NCI-H146 treated with DMSO at 0.1 percent for 48 hours (cell line): ENCODE data around the gene PIK3C2G.

Experiments
- DNase-seq: peaks from one replicate; lab custom pipeline; 2025; ENCODE audit not compliant: unreplicated experiment; lab: John Stamatoyannopoulos, UW

The PIK3C2G gene

DNA sequence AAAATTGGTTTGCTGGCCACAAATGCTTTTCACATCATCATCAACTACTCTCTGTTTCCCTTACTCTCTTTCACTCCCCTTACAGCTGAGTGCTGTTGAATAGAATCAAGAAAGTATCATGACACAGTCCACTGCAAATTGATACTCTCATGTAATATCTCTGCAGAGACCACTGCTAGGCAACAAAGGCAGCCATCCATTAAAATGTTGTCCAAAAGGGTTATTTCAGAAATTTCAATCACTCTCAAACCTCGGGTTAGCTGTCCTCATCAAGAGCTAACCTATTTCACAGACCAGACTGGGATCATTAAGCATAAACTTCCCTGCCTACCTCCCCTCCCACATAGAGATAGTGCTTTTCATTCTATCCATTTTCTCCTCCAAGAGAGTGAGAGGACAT lies 289.8 kb downstream of the PIK3C2G start:
- no peak for DNase-seq

DNA sequence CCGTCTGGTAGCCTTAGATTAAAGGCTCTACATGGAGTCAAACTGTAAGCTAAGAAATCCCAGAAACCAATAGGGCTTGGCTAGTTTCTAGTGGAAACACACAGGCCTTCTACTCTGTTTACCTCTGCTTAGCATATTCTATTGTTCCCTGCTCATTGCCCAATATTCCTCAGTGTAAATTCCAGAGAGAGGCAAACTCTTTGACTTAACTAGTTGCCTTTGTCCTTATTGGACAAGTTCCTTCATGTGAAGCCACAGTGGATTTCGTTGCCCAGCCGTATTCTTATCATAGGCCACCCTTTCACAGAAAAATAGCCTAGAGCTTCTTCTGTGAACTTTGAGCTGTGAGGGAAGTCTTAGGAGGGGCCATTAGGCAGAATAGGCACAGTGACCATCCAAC lies 290.4 kb downstream of the PIK3C2G start:
- no peak for DNase-seq

DNA sequence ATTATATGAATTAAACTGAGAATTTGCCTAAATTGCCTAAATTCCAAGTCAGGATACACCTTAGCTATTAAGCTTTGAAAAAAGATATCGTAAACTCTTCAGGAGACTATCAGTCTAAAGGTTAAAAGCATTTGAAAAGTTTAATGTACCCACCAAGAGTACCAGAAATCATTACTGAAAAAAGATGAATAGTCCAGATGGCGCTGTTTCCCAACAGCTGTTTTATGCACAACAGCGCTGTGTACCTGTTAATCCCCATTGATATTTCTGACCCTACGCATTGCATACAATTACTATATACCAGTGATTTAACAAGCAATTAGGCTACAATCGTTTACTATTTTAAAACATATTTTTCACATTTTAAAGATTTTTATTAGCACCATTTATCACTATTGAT lies 291.5 kb downstream of the PIK3C2G start:
- no peak for DNase-seq

DNA sequence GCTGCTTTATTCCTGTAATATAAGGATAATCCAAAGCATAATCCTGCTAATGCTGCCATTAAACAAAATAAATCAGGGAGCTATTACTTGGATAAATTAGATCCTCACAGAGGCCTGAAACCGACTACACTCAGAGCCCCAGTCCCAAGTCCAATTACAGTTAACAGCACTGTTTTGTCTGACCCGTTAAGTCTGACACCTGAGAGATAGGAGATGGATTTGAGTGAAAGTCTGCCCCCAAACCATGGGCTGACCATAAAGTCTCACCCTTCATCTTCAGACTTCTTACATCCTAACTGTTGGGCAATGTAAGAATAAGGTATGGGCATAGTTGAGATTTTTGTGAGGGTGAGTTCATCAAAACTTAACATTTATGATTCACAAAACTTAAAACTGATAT lies 294.8 kb downstream of the PIK3C2G start:
- no peak for DNase-seq

DNA sequence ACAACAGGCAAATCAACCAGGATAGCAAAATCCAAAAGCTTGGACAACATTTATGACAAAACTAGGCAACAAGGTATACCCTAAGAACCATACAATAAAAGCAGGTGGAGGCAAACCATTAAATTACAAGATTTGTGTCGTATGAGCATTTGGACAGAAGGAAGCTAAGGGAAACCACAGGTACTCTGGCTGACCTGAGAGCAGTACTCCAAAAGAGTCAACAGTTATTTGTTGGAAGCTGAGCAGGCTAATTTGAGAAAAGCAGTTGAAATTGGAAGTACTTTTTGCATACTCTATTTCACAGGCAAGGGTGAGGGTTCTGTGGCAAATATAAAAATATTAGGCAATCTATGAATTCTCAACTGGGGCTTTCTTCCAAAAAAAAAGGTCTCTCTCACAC lies 297.9 kb downstream of the PIK3C2G start:
- DNase-seq: no peak

DNA sequence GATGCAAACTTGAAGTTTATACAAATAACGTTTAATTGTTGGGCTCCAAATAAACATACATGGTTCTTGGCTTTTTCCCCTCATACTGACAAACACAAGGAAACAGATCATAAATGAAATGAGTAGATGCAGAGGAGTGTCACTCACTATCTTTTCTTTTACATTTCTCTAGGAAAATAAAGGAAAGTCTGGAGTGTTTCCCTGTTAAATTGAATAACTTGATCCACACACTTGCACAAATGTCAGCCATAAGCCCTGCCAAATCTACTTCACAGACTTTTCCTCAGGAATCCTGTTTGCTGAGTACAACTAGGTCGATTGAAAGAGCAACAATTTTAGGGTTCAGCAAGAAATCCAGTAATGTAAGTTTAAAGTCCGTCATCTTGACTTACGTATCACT lies 301.2 kb downstream of the PIK3C2G start:
- DNase-seq: no peak

DNA sequence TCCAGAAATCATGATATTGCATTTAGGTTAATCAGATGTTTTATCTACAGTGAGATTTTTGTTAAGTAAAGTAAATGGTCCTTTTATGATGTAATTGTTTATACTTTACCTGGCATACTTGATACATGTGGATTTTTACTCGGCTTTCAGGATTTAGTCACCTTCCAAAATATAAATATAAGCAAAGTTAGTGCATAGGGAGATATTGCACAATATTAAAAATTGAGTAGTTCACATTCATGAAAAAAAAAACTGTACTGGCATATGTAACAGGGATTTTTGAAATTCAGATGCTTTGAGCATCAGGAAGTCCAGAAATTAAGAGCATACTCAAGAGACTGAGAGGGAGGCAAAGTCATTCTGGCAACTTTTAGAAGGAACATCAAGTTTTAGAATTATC lies 303.0 kb downstream of the PIK3C2G start:
- DNase-seq: no peak

DNA sequence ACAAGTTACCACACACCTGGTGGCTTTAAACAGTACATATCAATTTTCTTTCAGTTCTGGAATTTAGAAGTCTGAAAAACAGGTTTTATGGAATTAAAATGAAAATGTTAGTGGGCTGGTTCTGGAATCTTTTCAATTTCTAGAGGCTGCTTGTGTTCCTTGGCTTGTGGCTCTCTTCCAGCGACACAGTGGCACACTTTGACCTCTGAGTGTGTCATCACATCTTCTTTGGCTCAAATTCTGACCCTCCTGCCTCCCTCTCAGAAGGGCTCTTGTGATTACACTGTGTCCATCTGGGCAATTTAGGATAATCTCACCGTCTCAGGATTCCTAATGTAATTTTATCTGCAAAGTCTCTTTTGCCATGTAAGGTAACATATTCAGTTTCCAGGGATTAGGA lies 306.5 kb downstream of the PIK3C2G start:
- DNase-seq: no peak

DNA sequence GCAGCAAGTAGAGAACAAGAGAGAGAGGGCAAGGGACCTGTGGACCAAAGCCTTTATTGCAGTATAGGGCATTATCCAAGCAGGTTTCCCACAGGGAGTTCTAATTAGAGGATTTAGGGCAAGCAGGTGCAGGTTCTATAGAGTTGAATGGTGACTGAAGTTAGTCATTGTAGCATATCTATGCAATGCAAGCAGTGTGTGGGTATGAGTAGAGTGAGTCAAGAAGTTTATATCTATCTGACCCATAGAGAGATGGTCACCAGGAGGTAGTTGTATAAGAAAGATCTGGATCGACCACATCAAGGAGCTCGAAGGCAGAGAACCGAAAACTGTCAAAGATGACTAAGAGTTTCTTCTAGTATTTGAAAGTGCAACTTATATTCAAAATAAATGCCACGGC lies 309.2 kb downstream of the PIK3C2G start:
- DNase-seq: no peak

DNA sequence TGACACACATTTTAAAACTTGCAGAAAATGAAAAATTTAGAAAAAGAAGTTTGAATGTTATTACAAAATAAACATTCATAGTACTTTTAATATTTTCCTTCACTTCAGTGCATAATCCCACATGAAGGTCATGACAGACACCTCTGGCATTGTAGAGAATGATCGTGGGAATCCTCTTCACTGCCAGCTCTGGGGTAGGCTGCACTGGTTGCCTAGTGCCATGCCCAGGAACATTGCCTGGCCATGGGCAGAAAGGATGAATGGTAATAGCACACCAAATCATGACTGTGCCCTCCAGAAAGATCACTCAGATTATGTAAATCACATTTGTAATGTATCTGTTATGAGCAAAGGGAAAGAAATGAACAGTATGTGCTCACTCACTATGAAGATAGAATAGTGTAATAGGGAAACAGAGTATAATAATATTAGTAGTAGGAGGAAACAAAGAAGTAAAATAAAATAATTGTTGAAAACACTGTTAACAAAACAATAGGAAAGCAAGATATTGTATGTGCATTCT lies 314.8 kb downstream of the PIK3C2G start:
- DNase-seq: no peak

DNA sequence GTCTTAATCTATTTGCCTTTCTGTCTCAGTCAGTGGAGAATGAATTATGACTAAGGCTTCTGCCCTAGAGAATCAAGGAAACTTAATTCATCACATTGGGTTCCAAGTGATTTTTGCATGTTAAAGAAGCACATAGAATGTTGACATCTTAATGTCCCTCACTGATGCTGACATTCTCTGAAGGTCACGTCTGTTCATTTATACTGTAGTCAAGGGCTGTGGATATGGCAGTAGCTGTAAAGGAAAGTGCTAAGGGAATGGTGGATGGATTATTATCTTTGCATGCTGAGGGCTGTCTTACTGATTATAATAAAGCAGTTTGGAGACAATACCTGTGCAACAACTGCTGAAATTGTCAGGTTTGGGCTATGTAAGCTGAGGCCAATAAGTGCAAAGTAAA lies 315.3 kb downstream of the PIK3C2G start:
- no peak for DNase-seq

DNA sequence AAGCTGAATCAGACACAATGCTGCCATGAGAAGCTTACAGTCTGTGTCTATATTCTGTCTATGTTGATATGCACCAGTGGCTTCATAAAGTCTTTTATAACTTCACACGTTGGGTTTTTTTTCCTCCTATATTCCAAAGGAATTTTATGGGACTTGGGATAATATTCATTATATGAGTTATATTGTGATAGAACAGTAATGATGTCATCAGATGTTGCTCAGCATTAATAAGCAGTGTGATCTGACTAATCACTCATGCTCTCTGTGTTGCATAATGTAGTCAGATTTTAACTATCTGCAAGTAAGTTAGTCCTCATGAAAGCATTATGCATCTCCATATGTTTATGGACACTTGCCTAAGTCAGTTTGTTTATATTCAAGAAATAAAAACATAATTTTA lies 316.9 kb downstream of the PIK3C2G start:
- DNase-seq: no peak

DNA sequence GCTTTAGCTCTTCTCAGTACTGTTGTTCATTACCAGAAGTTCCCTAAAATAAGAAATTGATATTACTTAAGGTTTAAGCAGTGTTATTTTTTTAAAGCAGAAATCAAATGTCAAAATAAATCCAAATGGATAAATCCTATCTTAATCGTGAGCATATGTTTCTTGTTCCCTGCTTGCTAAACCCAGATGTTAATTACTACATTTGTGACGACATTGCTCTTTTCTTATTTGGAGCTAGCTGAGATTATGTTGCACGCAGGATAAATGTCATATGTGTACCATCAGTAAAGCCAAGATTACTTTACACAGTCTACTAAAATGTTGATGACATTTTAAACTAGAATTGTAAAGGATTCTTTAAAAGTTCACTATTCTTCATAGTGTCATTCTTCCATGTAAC lies 319.0 kb downstream of the PIK3C2G start:
- DNase-seq: no peak

DNA sequence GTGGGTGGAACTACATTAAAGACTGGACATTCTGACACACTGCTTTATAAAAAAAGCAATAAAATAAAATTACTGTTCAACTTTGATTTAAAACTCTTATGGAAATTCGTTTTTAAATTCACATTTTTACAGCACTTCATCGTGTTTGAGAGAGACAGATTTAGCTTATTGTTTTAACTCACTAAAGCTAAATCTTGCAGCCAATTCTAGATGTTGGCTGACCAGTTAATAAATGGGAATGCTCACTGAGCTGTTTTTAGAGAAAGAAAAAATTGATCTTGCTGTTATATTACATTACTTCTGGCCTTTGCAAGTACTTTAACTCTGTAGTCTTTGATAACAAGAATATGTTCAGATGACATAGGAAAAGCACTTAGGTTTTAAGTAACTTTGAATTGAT lies 319.4 kb downstream of the PIK3C2G start:
- DNase-seq: no peak

DNA sequence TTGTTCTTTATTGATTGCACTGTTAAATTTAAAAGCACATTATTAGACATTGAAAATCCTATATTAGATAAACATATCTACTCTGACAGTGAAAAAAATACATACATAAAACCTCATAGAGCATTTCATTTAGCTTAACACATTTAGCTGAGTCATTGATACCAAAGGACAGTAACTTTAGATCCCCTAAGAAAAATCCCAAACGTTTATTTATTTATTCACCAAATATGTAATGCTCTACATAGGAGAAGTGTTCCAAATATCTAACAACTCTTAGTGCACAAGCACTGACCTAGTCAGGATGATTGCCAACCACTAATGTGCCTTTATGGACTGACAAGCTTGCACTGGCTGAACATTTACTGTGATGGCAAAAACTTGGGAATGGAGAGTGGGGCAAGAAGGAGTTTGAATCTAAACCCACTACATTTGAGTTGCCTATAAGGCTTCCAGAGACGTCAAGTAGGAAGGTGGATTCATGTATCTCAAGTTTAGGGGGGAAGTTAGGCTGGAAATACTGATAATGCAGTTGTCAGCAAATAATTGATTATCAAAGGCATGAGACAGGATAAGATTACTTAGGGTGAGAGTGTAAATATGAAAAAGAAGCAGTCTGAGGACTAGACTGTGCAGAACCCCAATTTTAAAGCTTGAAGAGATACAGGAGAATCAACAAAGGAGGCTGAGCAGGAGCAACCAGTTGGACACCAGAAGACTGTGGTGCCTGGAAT lies 320.1 kb downstream of the PIK3C2G start:
- DNase-seq: no peak

DNA sequence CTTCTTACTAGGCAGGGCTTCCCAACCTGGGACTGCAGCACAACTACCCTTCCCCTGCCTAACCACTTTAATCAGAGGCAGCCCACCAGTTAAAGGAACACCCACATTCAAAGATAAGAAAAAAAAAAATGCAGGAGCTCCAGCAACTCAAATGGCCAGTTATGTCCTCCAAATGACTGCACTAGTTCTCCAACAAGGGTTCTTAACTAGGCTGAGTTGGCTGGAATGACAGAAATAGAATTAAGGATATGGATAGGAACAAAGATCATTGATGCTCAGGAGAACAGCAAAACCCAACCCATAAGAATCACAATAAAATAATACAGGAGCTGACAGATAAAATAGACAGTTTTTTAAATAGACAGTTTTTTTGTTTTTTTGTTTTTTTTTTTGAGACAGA lies 322.3 kb downstream of the PIK3C2G start:
- DNase-seq: no peak

DNA sequence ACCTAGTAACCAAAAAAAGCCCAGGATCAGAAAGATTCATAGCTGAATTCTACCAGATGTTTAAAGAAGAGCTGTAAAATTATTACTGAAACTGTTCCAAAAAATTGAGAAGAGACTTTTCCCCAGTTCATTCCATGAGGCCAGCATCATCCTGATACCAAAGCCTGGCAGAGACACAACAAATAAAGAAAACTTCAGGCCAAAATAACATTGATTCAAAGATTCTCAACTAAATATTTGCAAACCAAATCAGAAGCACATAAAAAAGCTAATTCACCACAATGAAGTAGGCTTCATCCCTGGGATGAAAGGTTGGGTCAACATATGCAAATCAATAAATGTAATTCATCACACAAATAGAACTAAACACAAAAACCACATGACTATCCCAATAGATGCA lies 325.3 kb downstream of the PIK3C2G start:
- DNase-seq: no peak

DNA sequence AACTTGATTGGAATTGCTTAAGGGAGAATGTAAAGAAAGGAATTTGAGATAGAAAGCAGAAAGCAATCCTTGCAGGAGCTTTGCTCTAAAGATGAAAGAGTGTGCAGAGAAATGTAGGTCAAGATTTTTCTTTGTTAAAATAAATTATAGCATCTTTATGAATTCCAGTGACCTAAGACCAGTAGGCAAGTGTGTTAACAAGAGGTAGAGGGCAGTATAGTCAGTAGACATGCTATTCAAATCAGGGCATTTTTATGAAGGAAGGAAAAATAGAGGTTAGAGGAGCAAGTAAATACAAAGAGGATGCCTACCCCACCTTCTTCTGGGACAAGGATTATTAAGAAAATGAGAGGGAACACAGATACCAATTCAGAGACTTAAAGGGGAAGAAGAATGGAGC lies 328.0 kb downstream of the PIK3C2G start:
- no peak for DNase-seq

DNA sequence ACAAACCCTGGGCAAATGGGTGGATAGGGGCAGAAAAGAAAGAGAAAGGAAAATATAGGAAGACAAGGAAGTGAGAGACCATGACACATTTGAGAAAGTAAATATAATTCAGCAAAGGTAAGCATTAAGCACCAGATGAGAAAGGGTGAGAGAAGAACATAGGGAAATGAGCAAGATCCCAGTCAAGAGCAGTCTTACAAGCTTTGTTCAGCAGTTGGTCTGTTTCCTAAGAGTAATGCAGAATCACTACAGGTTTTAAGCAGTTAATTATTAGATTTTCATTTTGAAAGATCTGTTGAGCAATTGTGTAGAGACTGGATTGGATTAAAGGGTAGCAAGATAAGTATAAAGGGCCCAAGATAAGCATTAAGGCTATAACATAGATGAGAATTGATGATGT lies 330.2 kb downstream of the PIK3C2G start:
- DNase-seq: no peak

DNA sequence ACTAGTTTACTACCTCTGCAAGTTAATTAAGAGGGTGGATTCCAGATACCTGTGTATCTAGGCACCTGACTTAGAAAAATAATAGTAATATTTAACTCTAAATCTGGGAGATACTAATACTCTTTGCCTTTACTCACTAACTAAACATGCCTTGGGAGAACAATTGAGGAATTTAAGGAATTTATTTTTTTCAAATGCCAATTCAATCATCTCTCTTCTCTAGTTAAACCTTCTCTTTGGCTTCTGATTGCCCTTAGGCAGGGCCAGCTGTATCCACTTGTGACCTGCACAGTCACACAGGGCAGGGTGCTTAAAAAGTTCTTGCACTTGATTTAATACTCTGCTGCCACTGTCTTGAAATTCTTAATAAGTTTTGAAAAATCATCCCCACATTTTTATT lies 334.1 kb downstream of the PIK3C2G start:
- no peak for DNase-seq

DNA sequence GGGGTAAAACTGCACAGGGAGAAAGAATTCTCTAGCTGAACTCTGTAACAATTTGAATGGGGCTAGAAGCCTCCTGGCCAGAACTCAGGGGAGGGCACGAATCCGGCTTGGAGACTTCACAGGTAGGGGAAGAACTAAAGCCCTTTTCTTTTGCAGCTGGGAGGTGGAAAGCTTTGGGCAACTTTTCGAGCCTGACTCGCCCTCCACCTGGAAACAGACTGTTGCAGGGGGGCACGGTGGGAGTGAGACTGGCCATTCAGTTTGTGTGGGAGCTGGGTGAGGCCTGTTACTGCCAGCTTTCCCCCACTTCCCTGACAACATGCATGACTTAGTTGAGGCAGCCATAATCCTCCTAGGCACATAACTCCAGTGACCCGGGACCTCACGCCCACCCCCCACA lies 340.6 kb downstream of the PIK3C2G start:
- DNase-seq: no peak

DNA sequence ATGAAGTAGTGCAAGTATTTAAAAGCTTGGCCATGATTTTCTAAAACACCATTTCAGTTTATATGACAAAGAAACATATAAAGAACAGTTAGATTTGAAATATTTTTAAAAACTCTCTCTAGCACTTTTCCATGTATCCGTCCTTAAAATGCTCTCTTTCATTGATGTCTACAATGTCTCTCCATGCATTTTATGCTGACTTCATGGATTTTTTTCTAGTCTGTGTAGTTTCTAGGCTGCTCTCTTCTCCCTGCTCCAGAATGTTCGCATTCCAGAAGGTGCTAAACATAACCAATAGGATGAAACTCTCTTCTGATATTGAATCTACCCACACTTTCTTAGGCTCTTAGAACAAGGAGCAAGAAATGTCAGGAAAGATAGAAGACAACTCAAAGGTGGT lies 351.7 kb downstream of the PIK3C2G start:
- no peak for DNase-seq

DNA sequence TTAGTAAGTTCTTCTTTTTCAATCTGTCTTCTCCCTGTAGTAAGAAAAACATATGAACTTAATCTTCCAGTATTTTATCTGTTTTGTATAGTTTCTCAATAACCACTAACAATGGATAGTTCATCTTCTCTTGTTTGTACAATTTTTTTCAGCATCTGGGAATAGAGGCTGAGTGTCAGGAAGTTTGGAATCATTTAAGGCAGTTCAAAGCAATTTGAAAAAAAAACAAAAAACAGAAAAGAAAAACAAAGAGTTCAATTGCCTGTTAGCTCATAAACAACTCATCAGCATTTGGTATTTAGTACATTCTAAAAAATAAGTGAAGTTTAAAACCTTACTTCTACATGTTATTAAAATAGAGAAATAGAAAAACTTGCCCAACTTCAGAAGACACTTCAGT lies 359.7 kb downstream of the PIK3C2G start:
- DNase-seq: no peak
